Tibial artery (tissue), 4 donors: ENCODE results near the gene RPL21.
A peak's percentile ranks its signal among the peaks of the same experiment; 100 is the strongest.

Source experiments
- DNase-seq, 2 donors: peaks; one replicate each; pipeline ENCODE4 v3.0.0-alpha.2; 2019
- H3K27ac ChIP-seq, 2 donors: fragments of 200-600 bp; sonication (generic) in 1 of 2; 1 replicate in 1 of 2; 2 replicates in 1 of 2; pipeline ENCODE4 v1.5.1; 2018 to 2019; ENCODE audit warnings: mild to moderate bottlenecking in 1 of 2
- H3K27me3 ChIP-seq, 2 donors: fragments of 200-600 bp; sonication (generic) in 1 of 2; one replicate each; pipeline versions ENCODE4 v1.5.1 to v1.6.0; 2016 to 2019
- H3K36me3 ChIP-seq, 3 donors: fragments of 200-600 bp; sonication (generic) in 2 of 3; one replicate each; pipeline ENCODE4 v1.5.1; 2016 to 2019; ENCODE audit warnings: mild to moderate bottlenecking in 2 of 3
- H3K4me1 ChIP-seq, 4 donors: fragments of 200-600 bp; sonication (generic) in 2 of 4; 1 replicate in 3 of 4; 2 replicates in 1 of 4; pipeline ENCODE4 v1.5.1; 2016 to 2019
- H3K4me3 ChIP-seq, 2 donors: fragments of 200-600 bp; sonication (generic) in 1 of 2; 1 replicate in 1 of 2; 2 replicates in 1 of 2; pipeline ENCODE4 v1.5.1; 2018 to 2019; ENCODE audit warnings: mild to moderate bottlenecking in 2 of 2
- H3K9me3 ChIP-seq, 3 donors: fragments of 200-600 bp; sonication (generic) in 1 of 3; one replicate each; pipeline ENCODE4 v1.5.1; 2016 to 2019
- intact Hi-C: fragments of 100-400 bp; cut with DNase I; formaldehyde crosslinking; loops from one replicate; pipeline ENCODE4 v1.15.0; 2023; ENCODE audit warnings: low total_unique reads
- TF ChIP-seq, protein P1 (sequence below), 2 experiments: fragments of 200-600 bp in 1 of 2; fragments of 450-650 bp in 1 of 2; IDR thresholded peaks; one replicate each; pipeline ENCODE4 v1.5.1; 2017 to 2019; ENCODE audit warnings: antibody characterized with exemption in 2 of 2, mild to moderate bottlenecking in 1 of 2, moderate library complexity in 1 of 2

The RPL21 gene

DNA sequence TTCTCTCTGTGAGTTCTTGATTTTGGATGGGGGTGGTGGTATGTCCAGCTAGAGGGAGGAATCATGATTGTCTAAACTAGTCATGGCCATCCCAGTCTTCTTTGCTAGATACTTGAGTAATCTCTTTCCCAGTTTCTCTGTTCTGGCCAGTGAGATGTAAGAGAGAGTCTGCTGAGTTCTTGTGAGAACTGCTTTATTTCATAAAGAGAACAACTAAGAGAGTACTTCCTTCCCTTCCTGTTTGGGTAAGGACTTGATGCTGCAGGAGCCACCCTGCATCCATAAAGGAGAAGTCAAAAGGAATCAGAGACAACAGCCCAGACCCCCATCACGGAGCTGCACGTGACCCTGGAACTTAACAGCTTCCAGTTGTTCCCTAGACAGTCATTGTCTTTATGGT is 16.2 kb downstream of the RPL21 start:
- no peak overlapping the region for H3K27ac ChIP-seq

GRCh38 chr13:27269114-27269665 is 17.8 kb downstream of the RPL21 start:
- TF ChIP-seq, protein P1, sequence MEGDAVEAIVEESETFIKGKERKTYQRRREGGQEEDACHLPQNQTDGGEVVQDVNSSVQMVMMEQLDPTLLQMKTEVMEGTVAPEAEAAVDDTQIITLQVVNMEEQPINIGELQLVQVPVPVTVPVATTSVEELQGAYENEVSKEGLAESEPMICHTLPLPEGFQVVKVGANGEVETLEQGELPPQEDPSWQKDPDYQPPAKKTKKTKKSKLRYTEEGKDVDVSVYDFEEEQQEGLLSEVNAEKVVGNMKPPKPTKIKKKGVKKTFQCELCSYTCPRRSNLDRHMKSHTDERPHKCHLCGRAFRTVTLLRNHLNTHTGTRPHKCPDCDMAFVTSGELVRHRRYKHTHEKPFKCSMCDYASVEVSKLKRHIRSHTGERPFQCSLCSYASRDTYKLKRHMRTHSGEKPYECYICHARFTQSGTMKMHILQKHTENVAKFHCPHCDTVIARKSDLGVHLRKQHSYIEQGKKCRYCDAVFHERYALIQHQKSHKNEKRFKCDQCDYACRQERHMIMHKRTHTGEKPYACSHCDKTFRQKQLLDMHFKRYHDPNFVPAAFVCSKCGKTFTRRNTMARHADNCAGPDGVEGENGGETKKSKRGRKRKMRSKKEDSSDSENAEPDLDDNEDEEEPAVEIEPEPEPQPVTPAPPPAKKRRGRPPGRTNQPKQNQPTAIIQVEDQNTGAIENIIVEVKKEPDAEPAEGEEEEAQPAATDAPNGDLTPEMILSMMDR (IDR thresholded peaks at IDR 0.05) = no peak
- no peak for DNase-seq
- Histone ChIP-seq H3K4me3 (no peak overlapping the region), H3K4me1 (peaks cover 0 to 18% (median 12%) of the 10 kb centered on the region in 4 donors), H3K36me3 (peaks cover 0 to 6% (median 0%) of the 10 kb centered on the region in 3 donors), H3K27me3 (no peaks in the 10 kb centered on the region), H3K27ac (no peak overlapping the region), H3K9me3 (no peaks in the 10 kb centered on the region)
- intact Hi-C loops = no loop called here

More for the DNA sequence above, 16.2 kb downstream of the RPL21 start:
- no peak for DNase-seq
- H3K27me3 ChIP-seq = no peaks in the 10 kb centered on the region
- H3K9me3 ChIP-seq = no peaks in the 10 kb centered on the region
- TF ChIP-seq, protein P1 (IDR thresholded peaks at IDR 0.05) = no peak
- no peak overlapping the region for H3K4me3 ChIP-seq
- peaks cover 0 to 2% (median under 1%) of the 10 kb centered on the region in 3 donors for H3K36me3 ChIP-seq
- intact Hi-C loops = no loop called here
- peaks cover 0 to 6% (median 2%) of the 10 kb centered on the region in 4 donors for H3K4me1 ChIP-seq

GRCh38 chr13:27270594-27271520 is 19.5 kb downstream of the RPL21 start, which contains the start of gene RASL11A:
RASL11A (plus strand) TSS chr13:27270830; CDS start chr13:27270945, 115 bp downstream.
- peak within 1 kb of the TSS; percentile 83 to 93 for H3K27ac ChIP-seq
- no peaks in the 10 kb centered on the region for H3K9me3 ChIP-seq
- DNase-seq = peak; percentile 86 to 93
- H3K36me3 ChIP-seq = peaks cover 0 to 6% (median 0%) of the 10 kb centered on the region in 3 donors
- peak within 1 kb of the TSS; percentile 70 to 87 for H3K4me3 ChIP-seq
- peaks cover 4 to 35% (median 24%) of the 10 kb centered on the region in 4 donors for H3K4me1 ChIP-seq
- H3K27me3 ChIP-seq = no peaks in the 10 kb centered on the region
- TF ChIP-seq, protein P1 (IDR thresholded peaks at IDR 0.05) = peak; percentile 94 to 95
- intact Hi-C loops = loop anchor here (1.0 to 5.0 kb wide), 2 partner anchors 20 to 99 kb away; partner anchors contain the start of genes RPL21 and USP12

DNA sequence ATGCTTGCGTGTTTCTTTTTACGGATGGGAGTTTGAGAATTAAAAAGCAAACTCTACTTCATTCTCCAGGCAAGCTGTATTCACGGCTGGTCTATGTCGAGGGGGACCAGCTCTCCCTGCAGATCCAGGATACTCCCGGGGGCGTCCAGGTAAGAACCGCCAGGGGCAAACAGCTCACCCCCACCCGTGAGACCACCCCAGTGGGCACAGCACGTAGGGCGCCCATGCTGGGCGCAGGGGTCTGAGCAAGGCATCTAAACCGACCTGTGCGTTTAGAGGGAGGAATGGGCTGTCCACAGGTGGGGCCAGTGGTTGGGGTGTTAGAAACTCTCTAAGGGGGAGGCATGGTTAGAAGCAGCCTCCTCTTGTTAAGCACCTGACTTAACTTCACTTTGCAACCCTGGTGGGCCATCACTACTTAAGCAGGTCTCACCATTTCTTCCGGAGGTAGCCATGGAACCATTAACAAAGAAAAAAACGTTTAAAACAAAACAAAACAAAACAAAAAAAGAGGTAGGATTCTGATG is 20.3 kb downstream of the RPL21 start:
- TF ChIP-seq, protein P1 (IDR thresholded peaks at IDR 0.05) = no peak
- H3K27ac ChIP-seq = peak overlapping the region; percentile 83 to 93
- peaks cover 0 to 6% (median 0%) of the 10 kb centered on the region in 3 donors for H3K36me3 ChIP-seq
- peaks cover 4 to 42% (median 27%) of the 10 kb centered on the region in 4 donors for H3K4me1 ChIP-seq
- H3K27me3 ChIP-seq = no peaks in the 10 kb centered on the region
- DNase-seq = no peak
- peak overlapping the region; percentile 70 to 87 for H3K4me3 ChIP-seq
- intact Hi-C loops = loop anchor here (1.0 to 5.0 kb wide), 2 partner anchors 20 to 99 kb away; partner anchors contain the start of genes RPL21 and USP12
- H3K9me3 ChIP-seq = no peaks in the 10 kb centered on the region

GRCh38 chr13:27273658-27274425 is 22.5 kb downstream of the RPL21 start:
- peak overlapping the region; percentile 70 to 87 for H3K4me3 ChIP-seq
- peaks cover 4 to 42% (median 27%) of the 10 kb centered on the region in 4 donors for H3K4me1 ChIP-seq
- TF ChIP-seq, protein P1 (IDR thresholded peaks at IDR 0.05) = no peak
- H3K36me3 ChIP-seq = peaks cover 0 to 6% (median 0%) of the 10 kb centered on the region in 3 donors
- intact Hi-C loops = loop anchor here (5.0 kb wide), 1 partner anchor 102 kb away; the partner anchor contains the start of gene USP12
- peak overlapping the region; percentile 70 to 75 for H3K27ac ChIP-seq
- no peaks in the 10 kb centered on the region for H3K9me3 ChIP-seq
- DNase-seq = peak in 1 of 2 donors; percentile 87
- H3K27me3 ChIP-seq = no peaks in the 10 kb centered on the region
